K562 (cell line): ENCODE measurements around the gene TMEM154. TPM values are rescaled to one million over a fixed set of nuclear protein-coding genes. Genes with fewer than 3 reads are reported as not detected.
"Not testable (repeated sequence)": the region's sequence is repeated elsewhere in the genome, so short reads cannot be mapped to it uniquely, and the experiment has no call there.

Experiments used
- ATAC-seq: fragments of 200-7000 bp; cut with Tn5 transposase; 3 replicates; pipeline ENCODE4 v1.9.1; 2020; ENCODE audit warnings: moderate library complexity
- BruUV-seq: library from RNA; stranded (reverse); fragments of 400-500 nt; replicated peaks from 2 replicates; lab custom pipeline; 2021; lab: Mats Ljungman, UMichigan
- CTCF ChIA-PET: fragments of 300-600 bp; formaldehyde crosslinking; extraction: SDS; loops from one replicate; lab custom pipeline; 2021; ENCODE audit warnings: low intra/inter-chr PET ratio; lab: Yijun Ruan, JAX
- POLR2A ChIA-PET: fragments of 300-600, 350-650 bp; sonication (Branson Sonifier 250); formaldehyde crosslinking; extraction: SDS; loops from one replicate; lab custom pipeline; 2021; ENCODE audit warnings: antibody characterized with exemption, inconsistent platforms; lab: Yijun Ruan, JAX
- DNase-seq, 4 experiments: peaks; one replicate each; pipeline versions ENCODE4 v3.0.0 to v3.0.0-alpha.2; 2011 to 2018; ENCODE audit warnings: low spot score in 3 of 4, mixed read lengths in 3 of 4; ENCODE audit errors: extremely low read depth in 1 of 4
- FAIRE-seq: peaks from 2 replicates; lab custom pipeline; 2011; peaks lifted over from hg19 to GRCh38; lab: Jason Lieb, UNC
- H2AFZ ChIP-seq: 2 replicates; pipeline ENCODE4 v1.6.0; 2011; ENCODE audit warnings: low read depth, low read length, control low read depth, inconsistent platforms
- H3K27ac ChIP-seq: fragments of 200-600 bp; 3 replicates; pipeline ENCODE4 v1.8.0; 2011; ENCODE audit warnings: low read depth, mild to moderate bottlenecking, control low read depth, inconsistent platforms, low read length, moderate library complexity, mixed read lengths; ENCODE audit errors: extremely low read depth
- H3K27me3 ChIP-seq, 2 experiments: fragments of 300-600 bp in 1 of 2; 2 replicates in 1 of 2; 3 replicates in 1 of 2; pipeline versions ENCODE4 v1.6.0 to v1.8.0; 2011; ENCODE audit warnings: inconsistent platforms in 2 of 2, low read length in 2 of 2, mild to moderate bottlenecking in 1 of 2, mixed read lengths in 1 of 2, moderate library complexity in 1 of 2; ENCODE audit not compliant: control insufficient read depth in 2 of 2, insufficient read depth in 2 of 2
- H3K36me3 ChIP-seq: fragments of 300-600 bp; 3 replicates; pipeline ENCODE4 v1.8.0; 2011; ENCODE audit warnings: mild to moderate bottlenecking, low read length, inconsistent platforms; ENCODE audit not compliant: control insufficient read depth, insufficient read depth
- H3K4me1 ChIP-seq, 2 experiments: fragments of 200-600 bp in 1 of 2; replicated peaks in 1 of 2; 2 replicates in 1 of 2; 3 replicates in 1 of 2; pipeline versions ENCODE4 v1.5.1 to v1.8.0; 2011; ENCODE audit warnings: inconsistent platforms in 2 of 2, low read length in 2 of 2, mild to moderate bottlenecking in 1 of 2, mixed read lengths in 1 of 2, moderate library complexity in 1 of 2; ENCODE audit not compliant: control insufficient read depth in 2 of 2, insufficient read depth in 2 of 2
- H3K4me2 ChIP-seq: 2 replicates; pipeline ENCODE4 v1.6.1; 2011; ENCODE audit warnings: low read length, control low read depth, inconsistent platforms, mixed read lengths; ENCODE audit not compliant: insufficient read depth
- H3K4me3 ChIP-seq: fragments of 200-600 bp; sonication (generic), shearing (Covaris generic); 2 replicates; pipeline ENCODE4 v1.5.1; 2016; ENCODE audit warnings: control low read depth, inconsistent platforms
- H3K79me2 ChIP-seq: fragments of 200-600 bp; 3 replicates; pipeline ENCODE4 v1.8.0; 2011; ENCODE audit warnings: low read length, inconsistent platforms; ENCODE audit not compliant: control insufficient read depth, insufficient read depth
- H3K9ac ChIP-seq, 2 experiments: 2 replicates each; pipeline versions ENCODE4 v1.6.0 to v1.6.1; 2011; ENCODE audit warnings: low read depth in 2 of 2, low read length in 2 of 2, control low read depth in 1 of 2, inconsistent platforms in 1 of 2, mild to moderate bottlenecking in 1 of 2, mixed read lengths in 1 of 2; ENCODE audit not compliant: insufficient read depth in 1 of 2
- H3K9me1 ChIP-seq: one replicate; pipeline ENCODE4 v1.6.0; 2011; ENCODE audit warnings: inconsistent platforms, mild to moderate bottlenecking, low read length, moderate library complexity; ENCODE audit not compliant: control insufficient read depth, insufficient read depth
- H3K9me3 ChIP-seq: replicated peaks from 2 replicates; pipeline ENCODE4 v1.5.1; 2011; ENCODE audit warnings: low read depth, low read length, inconsistent platforms; ENCODE audit not compliant: control insufficient read depth, insufficient read depth
- H4K20me1 ChIP-seq: replicated peaks from 2 replicates; pipeline ENCODE4 v1.6.1; 2011; ENCODE audit warnings: low read length, inconsistent platforms, mixed read lengths; ENCODE audit not compliant: control insufficient read depth, insufficient read depth
- ADNP ChIP-seq: fragments of 200-800 bp; sonication (Bioruptor generic); IDR thresholded peaks from 2 replicates; pipeline ENCODE4 v1.6.1; 2016; ENCODE audit warnings: missing genetic modification characterization, missing compliant biosample characterization
- BACH1 ChIP-seq: fragments of 200-800 bp; sonication (Bioruptor generic); IDR thresholded peaks from 2 replicates; pipeline ENCODE4 v1.6.1; 2016; ENCODE audit warnings: missing genetic modification characterization, missing compliant biosample characterization
- HDAC8 ChIP-seq: fragments of 450-650 bp; IDR thresholded peaks from 2 replicates; pipeline ENCODE4 v1.6.1; 2016; ENCODE audit warnings: mild to moderate bottlenecking, missing genetic modification characterization, moderate library complexity, missing compliant biosample characterization
- HMG20B ChIP-seq: fragments of 250-450 bp; sonication (Bioruptor Pico); IDR thresholded peaks from 2 replicates; pipeline ENCODE4 v1.5.0; 2021; ENCODE audit warnings: mild to moderate bottlenecking
- MYC ChIP-seq, 2 experiments: fragments of 250-450 bp in 1 of 2; sonication (Bioruptor Pico) in 1 of 2; IDR thresholded peaks; 2 replicates each; pipeline versions ENCODE4 v1.5.1 to v1.6.1; 2012 to 2021; ENCODE audit warnings: low read depth in 2 of 2, borderline replicate concordance in 1 of 2, improper control_type of control experiment in 1 of 2, low read length in 1 of 2, mild to moderate bottlenecking in 1 of 2, moderate library complexity in 1 of 2
- SMARCA5 ChIP-seq: fragments of 450-650 bp; IDR thresholded peaks from 2 replicates; pipeline ENCODE4 v1.6.1; 2016
- ZNF146 ChIP-seq: IDR thresholded peaks from one replicate; pipeline ENCODE4 v1.6.1; 2018; ENCODE audit warnings: missing compliant biosample characterization; ENCODE audit not compliant: unreplicated experiment
- ZNF175 ChIP-seq: fragments of 200-800 bp; sonication (Bioruptor generic); IDR thresholded peaks from 2 replicates; pipeline ENCODE4 v1.6.1; 2016; ENCODE audit warnings: low read depth, mild to moderate bottlenecking, missing genetic modification characterization, missing compliant biosample characterization
- ZNF3 ChIP-seq: fragments of 250-450 bp; sonication (Bioruptor Pico); IDR thresholded peaks from 2 replicates; pipeline ENCODE4 v1.5.0; 2021; ENCODE audit warnings: mild to moderate bottlenecking, moderate library complexity
- ZNF584 ChIP-seq: fragments of 200-800 bp; sonication (Bioruptor generic); IDR thresholded peaks from 2 replicates; pipeline ENCODE4 v1.6.1; 2016; ENCODE audit warnings: low read depth, mild to moderate bottlenecking, missing genetic modification characterization, missing compliant biosample characterization
- ZNF766 ChIP-seq: fragments of 200-800 bp; sonication (Bioruptor generic); conservative IDR thresholded peaks from 2 replicates; pipeline ENCODE4 v1.6.1; 2016; ENCODE audit warnings: missing genetic modification characterization, missing compliant biosample characterization
- WGBS: fragments of 100-300 bp; shearing (Covaris generic); methylation state at CpG from one replicate; pipeline ENCODE4 v1.1.6; 2016; ENCODE audit warnings: low coverage, mixed read lengths; ENCODE audit not compliant: insufficient coverage; ENCODE audit errors: missing lambda C conversion rate; 5-methylcytosine and 5-hydroxymethylcytosine counted together
- in situ Hi-C: fragments of 300-500 bp; cut with MboI; formaldehyde crosslinking; loops from 4 replicates; pipeline ENCODE4 v1.15.0; 2018; ENCODE audit warnings: inconsistent platforms, mixed read lengths
- intact Hi-C: fragments of 100-400 bp; cut with micrococcal nuclease; formaldehyde crosslinking; loops from 2 replicates; pipeline ENCODE4 v1.14.2; 2022
- polyA plus RNA-seq, 8 experiments: library from polyadenylated mRNA; depleted of rRNA in 4 of 8; stranded (reverse) in 5 of 8; unstranded in 3 of 8; fragments of >200 nt; fragmentation: Nextera tagmentation in 2 of 8; fragmentation: Illumina TruSeq in 1 of 8; extraction: Ambion mirVana in 2 of 8; extraction: Trizol in 1 of 8; gene quantifications; 2 replicates each; pipeline versions ENCODE4 v1.2.1 to v1.2.3, GENCODE V29; 2011 to 2014; ENCODE audit warnings: inconsistent platforms in 1 of 8, missing spikeins in 1 of 8
- total RNA-seq, 7 experiments: library from RNA; depleted of rRNA in 6 of 7; stranded (reverse); fragments of >200 nt in 6 of 7; fragmentation: Illumina TruSeq in 2 of 7; extraction: Trizol in 2 of 7; gene quantifications; 2 replicates each; pipeline versions ENCODE4 v1.2.1 to v1.2.3, GENCODE V29; 2011 to 2021; ENCODE audit warnings: low replicate concordance in 1 of 7
- TF ChIP-seq, protein P1 (sequence below), 3 experiments: fragments of 200-800 bp in 1 of 3; sonication (Bioruptor generic) in 1 of 3; sonication (generic) in 1 of 3; formaldehyde crosslinking in 1 of 3; IDR thresholded peaks; 2 replicates each; pipeline versions ENCODE4 v1.6.1 to v1.8.0; 2016 to 2022; ENCODE audit warnings: mild to moderate bottlenecking in 2 of 3, missing compliant biosample characterization in 2 of 3, missing genetic modification characterization in 2 of 3, missing genetic modification reagents in 1 of 3
- TF ChIP-seq, protein P2 (sequence below): fragments of 250-450 bp; sonication (Bioruptor Pico); IDR thresholded peaks from 2 replicates; pipeline ENCODE4 v1.5.0; 2020; ENCODE audit warnings: mild to moderate bottlenecking
- TF ChIP-seq, protein P3 (sequence below): fragments of 250-450 bp; sonication (Bioruptor Pico); IDR thresholded peaks from 2 replicates; pipeline ENCODE4 v1.5.0; 2021; ENCODE audit warnings: mild to moderate bottlenecking, moderate library complexity

The TMEM154 gene
- total and polyA plus RNA-seq, 9 of the 15 experiments (the other 6 are each of a cell fraction or from before 2014, with no cell fraction given), result 0.13 to 1.8 (median 0.58) TPM

DNA sequence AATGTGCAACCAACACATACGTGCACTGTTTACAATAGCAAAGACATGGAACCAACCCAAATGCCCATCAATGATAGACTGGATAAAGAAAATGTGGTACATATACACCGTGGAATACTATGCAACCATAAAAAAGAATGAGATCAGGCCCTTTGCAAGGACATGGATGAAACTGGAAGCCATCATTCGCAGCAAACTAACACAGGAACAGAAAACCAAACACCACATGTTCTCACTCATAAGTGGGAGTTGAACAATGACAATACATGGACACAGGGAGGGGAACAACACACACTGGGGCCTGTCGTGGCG is 15.8 kb downstream of the TMEM154 start:
- CTCF ChIA-PET, DNase-seq: not testable (repeated sequence)

More for the DNA sequence above, 15.8 kb downstream of the TMEM154 start:
- TF ChIP-seq HDAC8 (tag) (0 out of 2 replicates have a peak, but pooled peaks have one; percentile 45), ADNP (tag) (peak; percentile 69), HMG20B (CRISPR knock-in tag) (0 out of 2 replicates have a peak, but pooled peaks have one; percentile 55), ZNF584 (CRISPR knock-in tag) (peak; percentile 27; the same call in 1 of the 2 replicates), ZNF3 (peak; percentile 72), ZNF175 (CRISPR knock-in tag) (0 out of 2 replicates have a peak, but pooled peaks have one; percentile 7), MYC (CRISPR knock-in tag; IDR thresholded peaks at IDR 0.05; ENCODE audit: borderline replicate concordance, low read depth) (0 out of 2 replicates have a peak, but pooled peaks have one; percentile 24), ZNF146 (CRISPR knock-in tag) (peak; percentile 94), BACH1 (tag) (peak; percentile 18; the same call in 1 of the 2 replicates), ZNF766 (CRISPR knock-in tag) (0 out of 2 replicates have a peak, but pooled peaks have one; percentile 43), SMARCA5 (peak; percentile 51; the same call in 1 of the 2 replicates)
- TF ChIP-seq, protein P1, sequence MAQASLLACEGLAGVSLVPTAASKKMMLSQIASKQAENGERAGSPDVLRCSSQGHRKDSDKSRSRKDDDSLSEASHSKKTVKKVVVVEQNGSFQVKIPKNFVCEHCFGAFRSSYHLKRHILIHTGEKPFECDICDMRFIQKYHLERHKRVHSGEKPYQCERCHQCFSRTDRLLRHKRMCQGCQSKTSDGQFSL (CRISPR knock-in tag; IDR thresholded peaks at IDR 0.05), result not testable (repeated sequence)
- TF ChIP-seq, protein P1 (tag; IDR thresholded peaks at IDR 0.05), result 0 out of 4 replicates have a peak, but pooled peaks of 1 of the 2 experiments have one; percentile 60
- TF ChIP-seq, protein P2, sequence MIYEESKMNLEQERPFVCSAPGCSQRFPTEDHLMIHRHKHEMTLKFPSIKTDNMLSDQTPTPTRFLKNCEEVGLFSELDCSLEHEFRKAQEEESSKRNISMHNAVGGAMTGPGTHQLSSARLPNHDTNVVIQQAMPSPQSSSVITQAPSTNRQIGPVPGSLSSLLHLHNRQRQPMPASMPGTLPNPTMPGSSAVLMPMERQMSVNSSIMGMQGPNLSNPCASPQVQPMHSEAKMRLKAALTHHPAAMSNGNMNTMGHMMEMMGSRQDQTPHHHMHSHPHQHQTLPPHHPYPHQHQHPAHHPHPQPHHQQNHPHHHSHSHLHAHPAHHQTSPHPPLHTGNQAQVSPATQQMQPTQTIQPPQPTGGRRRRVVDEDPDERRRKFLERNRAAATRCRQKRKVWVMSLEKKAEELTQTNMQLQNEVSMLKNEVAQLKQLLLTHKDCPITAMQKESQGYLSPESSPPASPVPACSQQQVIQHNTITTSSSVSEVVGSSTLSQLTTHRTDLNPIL, result peak; percentile 17; the same call in 1 of the 2 replicates
- BruUV-seq; H3K4me3 ChIP-seq; H3K27ac ChIP-seq; H3K79me2 ChIP-seq; ATAC-seq; H3K36me3 ChIP-seq; H3K9me1 ChIP-seq; H3K9me3 ChIP-seq; FAIRE-seq; H4K20me1 ChIP-seq; H3K9ac ChIP-seq; H2AFZ ChIP-seq; in situ Hi-C loops; TF ChIP-seq MYC (IDR thresholded peaks at IDR 0.05; ENCODE audit: low read depth, low read length): not testable (repeated sequence)
- TF ChIP-seq, protein P3, sequence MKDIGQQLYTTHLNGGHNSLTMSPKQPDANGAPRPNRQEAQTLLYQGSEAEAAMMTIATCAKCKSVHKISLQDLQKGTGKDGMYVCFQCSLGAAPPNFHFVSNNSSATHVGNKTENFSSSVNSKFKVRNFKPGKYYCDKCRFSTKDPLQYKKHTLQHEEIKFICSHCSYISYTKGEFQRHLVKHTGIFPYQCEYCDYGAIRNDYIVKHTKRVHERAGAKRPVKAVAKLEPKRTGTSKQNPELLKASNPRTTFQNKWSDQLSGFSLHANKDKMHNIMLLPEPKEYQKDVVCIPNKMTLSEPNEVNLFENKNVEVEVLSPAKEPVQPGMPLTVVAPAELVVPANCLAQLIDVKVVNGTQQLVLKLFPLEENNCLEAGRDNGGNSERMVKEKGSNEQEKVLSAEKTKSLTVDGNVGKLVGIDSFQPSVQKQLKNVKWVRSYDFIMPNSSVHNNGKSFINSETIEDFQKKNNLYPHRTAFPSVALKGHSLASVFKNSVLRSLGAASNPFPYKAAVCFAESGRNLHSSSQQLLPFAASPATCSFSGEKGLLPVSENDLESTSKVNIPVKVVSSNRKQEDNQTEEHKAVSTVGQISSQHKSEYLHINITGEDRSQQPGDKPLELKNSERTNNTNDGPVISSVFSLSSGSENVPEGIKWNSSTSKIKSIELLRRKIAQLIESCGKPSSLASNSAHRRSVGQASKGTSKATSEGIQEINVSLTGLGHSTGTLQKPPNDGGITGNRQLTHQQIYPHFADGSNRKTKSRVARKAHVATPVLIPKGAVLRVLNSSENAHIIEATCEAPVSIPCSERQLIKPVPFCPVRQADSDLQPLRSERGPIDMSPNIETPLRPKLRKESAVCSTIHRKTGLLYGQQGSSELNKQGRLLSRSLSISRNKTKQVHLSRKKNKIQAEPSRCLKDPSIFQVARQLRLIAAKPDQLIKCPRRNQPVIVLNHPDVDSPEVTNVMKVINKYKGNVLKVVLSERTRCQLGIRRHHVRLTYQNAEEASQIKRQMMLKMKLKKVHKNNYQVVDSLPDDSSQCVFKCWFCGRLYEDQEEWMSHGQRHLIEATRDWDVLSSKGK (CRISPR knock-in tag), result 0 out of 2 replicates have a peak, but pooled peaks have one; percentile 42
- H3K4me1 ChIP-seq, result peaks cover 0 to 19% of the 10 kb centered on the region in 2 experiments; a peak in 3 of 5 replicates
- intact Hi-C loops, result loop anchor here (1.0 kb wide), 1 partner anchor 23 kb away; no protein-coding TSS in a partner anchor
- H3K4me2 ChIP-seq, result peak overlapping the region; percentile 25; the same call in 1 of the 2 replicates
- POLR2A ChIA-PET, result interaction anchor here (1.0 to 1.3 kb wide), 2 partner anchors 9 to 20 kb away, joined by 3 read pairs; no protein-coding TSS in a partner anchor
- H3K27me3 ChIP-seq, result peaks cover 3 to 10% of the 10 kb centered on the region in 2 experiments; a peak in 3 of 5 replicates
- WGBS, result 10% methylated on average over 5 of the region's 5 CpGs
